Activated T-helper 1 cell treated with anti-CD3 and anti-CD28 coated beads, Interleukin-12 subunit alpha, Interleukin-12 subunit beta, Interleukin-2, Interleukin-4 antibody, amounts not matched to agents 30 ng/mL and 10 ng/mL and 1 ng/mL, durations not matched to agents 14 hours and 24 hours and 36 hours (primary cell): ENCODE data around the gene VPS72. TPM values are rescaled to one million over a fixed set of nuclear protein-coding genes. Genes with fewer than 3 reads are reported as not detected.
A peak's percentile ranks its signal among the peaks of the same experiment; 100 is the strongest.
"Not testable (repeated sequence)": the region's sequence is repeated elsewhere in the genome, so short reads cannot be mapped to it uniquely, and the experiment has no call there.

Source experiments
- DNase-seq: peaks from one replicate; pipeline ENCODE4 v3.0.0; 2021; ENCODE audit warnings: low spot score
- H3K27ac Mint-ChIP-seq: one replicate; pipeline ENCODE4 v1.8.0; 2021; ENCODE audit warnings: mild to moderate bottlenecking, mixed read lengths
- H3K27me3 Mint-ChIP-seq: one replicate; pipeline ENCODE4 v1.8.0; 2022; ENCODE audit warnings: mild to moderate bottlenecking, moderate library complexity, mixed read lengths; ENCODE audit not compliant: insufficient read depth
- H3K36me3 Mint-ChIP-seq: one replicate; pipeline ENCODE4 v1.8.0; 2021; ENCODE audit warnings: low read depth, mixed read lengths
- H3K4me1 Mint-ChIP-seq: one replicate; pipeline ENCODE4 v1.8.0; 2021; ENCODE audit warnings: low read depth, mixed read lengths
- H3K4me3 Mint-ChIP-seq: one replicate; pipeline ENCODE4 v1.8.0; 2021; ENCODE audit warnings: mild to moderate bottlenecking, moderate library complexity, mixed read lengths
- H3K9me3 Mint-ChIP-seq: one replicate; pipeline ENCODE4 v1.8.0; 2021; ENCODE audit warnings: mixed read lengths
- intact Hi-C: fragments of 100-400 bp; cut with micrococcal nuclease; formaldehyde crosslinking; loops from one replicate; pipeline ENCODE4 v1.15.1; 2024
- total RNA-seq: library from RNA; stranded (reverse); gene quantifications from 2 replicates; pipeline ENCODE4 v1.2.3, GENCODE V29; 2022

Gene VPS72
- total RNA-seq, 1 donor from 2014 or later: 96.4 TPM

DNA sequence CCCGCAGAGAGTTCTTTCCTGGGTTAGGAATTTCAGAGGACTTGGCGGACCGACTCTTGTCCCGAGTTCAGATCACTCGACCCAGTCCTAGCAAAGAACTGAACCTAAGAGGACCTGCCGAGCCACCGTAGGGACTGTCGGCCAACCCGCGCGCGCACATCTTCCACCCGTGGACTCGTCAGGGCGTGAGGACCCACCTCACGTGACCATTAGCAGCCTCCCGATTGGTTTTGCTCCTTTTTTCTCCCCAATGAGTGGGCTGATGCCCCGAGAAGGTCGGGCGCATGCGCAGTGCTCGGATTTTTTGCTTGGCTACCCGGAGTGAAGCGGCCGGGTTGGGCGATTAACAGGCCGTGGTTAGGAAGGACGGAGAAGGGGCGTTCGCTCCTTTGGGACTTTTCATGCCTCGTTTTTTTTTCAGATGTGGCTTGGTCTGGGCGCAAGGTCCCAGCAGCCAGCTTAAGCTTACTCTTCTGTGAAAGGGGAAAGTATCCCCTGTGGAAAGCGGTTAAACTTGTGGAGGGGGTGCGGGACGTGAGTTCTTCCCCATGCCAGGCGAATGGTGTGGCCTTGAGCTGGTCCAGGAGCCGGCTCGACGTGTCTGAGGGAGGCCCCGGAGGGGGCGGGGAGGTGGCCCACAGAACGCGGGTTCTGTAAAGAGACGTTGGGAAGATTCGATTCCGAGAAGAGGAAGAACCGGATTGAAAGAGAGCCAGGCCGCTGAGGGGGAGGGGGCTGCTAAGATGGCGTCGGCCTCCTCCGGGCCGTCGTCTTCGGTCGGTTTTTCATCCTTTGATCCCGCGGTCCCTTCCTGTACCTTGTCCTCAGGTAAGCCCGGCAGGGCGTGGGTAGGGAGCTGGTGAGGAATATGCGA, 8.5 kb upstream of the VPS72 start, which contains the start of gene PIP5K1A:
Gene PIP5K1A (plus strand): TSS at position 299 of the 874 bp plus-strand sequence. CDS start 445 bp downstream, at position 744.
- peak; percentile 97 for DNase-seq
- Mint-ChIP-seq H3K9me3 (no peaks in the 10 kb centered on the region), H3K27ac (peak within 1 kb of the TSS; percentile 94), H3K4me1 (peaks cover 35% of the 10 kb centered on the region), H3K4me3 (peak within 1 kb of the TSS; percentile 94), H3K27me3 (peaks cover 7% of the 10 kb centered on the region), H3K36me3 (peaks cover 16% of the 10 kb centered on the region)
- intact Hi-C loops: loop anchor here (1.0 to 2.0 kb wide), 8 partner anchors 9 to 149 kb away; partner anchors contain the start of genes PI4KB, PSMD4, RFX5 and SCNM1

DNA sequence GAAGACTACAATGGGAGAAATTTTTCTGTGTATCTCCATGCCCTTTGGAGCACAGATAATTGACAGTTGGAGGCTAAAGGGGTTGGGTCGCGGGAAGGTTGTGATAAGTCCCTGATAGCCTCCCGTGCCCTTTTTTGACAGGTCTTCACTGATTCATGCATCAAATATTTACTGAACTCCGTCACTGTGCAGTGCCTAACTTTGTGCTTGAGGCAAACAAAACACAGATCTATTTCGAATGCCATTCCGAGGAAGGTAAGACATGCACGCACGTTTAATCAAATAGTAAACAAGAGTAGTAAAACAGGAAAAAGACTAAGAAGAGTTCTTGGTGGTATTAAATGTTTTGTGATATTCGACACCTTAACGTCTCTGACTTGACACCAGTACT, 7.9 kb upstream of the VPS72 start:
- peak overlapping the region; percentile 94 for H3K4me3 Mint-ChIP-seq
- H3K27me3 Mint-ChIP-seq: peaks cover 9% of the 10 kb centered on the region
- H3K4me1 Mint-ChIP-seq: peaks cover 35% of the 10 kb centered on the region
- H3K27ac Mint-ChIP-seq: peak overlapping the region; percentile 94
- no peak for DNase-seq
- intact Hi-C loops: loop anchor here (1.0 to 2.0 kb wide), 9 partner anchors 9 to 201 kb away; partner anchors contain the start of genes PI4KB, PSMB4, PSMD4 and RFX5
- peaks cover 16% of the 10 kb centered on the region for H3K36me3 Mint-ChIP-seq
- H3K9me3 Mint-ChIP-seq: no peaks in the 10 kb centered on the region

DNA sequence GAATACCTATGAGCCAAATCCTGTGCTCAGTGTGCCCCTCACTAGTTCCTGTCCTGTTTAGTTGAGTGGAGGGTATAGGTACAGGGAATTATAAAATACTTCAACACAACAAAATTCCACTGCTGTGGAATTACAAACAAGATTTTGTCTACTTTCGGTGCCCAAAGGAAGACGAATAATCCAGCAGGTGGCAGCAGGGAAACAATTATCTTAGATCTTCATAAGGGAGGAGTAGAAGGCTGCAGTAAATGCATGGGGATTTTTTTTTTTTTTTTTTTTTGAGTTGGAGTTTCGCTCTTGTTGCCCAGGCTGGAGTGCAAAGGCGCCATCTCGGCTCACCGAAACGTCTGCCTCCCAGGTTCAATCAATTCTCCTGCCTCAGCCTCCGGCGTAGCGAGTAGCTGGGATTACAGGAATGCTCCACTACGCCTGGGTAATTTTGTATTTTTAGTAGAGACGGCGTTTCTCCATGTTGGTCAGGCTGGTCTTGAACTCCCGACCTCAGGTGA, 6.3 kb upstream of the VPS72 start:
- Mint-ChIP-seq H3K27ac (no peak overlapping the region), H3K27me3 (peaks cover 9% of the 10 kb centered on the region), H3K4me3 (peak overlapping the region; percentile 41), H3K4me1 (peaks cover 29% of the 10 kb centered on the region), H3K36me3 (peaks cover 16% of the 10 kb centered on the region), H3K9me3 (no peaks in the 10 kb centered on the region)
- intact Hi-C loops: loop anchor here (1.0 to 2.0 kb wide), 3 partner anchors 55 to 202 kb away; partner anchors contain the start of gene PSMB4
- DNase-seq: peak; percentile 50

DNA sequence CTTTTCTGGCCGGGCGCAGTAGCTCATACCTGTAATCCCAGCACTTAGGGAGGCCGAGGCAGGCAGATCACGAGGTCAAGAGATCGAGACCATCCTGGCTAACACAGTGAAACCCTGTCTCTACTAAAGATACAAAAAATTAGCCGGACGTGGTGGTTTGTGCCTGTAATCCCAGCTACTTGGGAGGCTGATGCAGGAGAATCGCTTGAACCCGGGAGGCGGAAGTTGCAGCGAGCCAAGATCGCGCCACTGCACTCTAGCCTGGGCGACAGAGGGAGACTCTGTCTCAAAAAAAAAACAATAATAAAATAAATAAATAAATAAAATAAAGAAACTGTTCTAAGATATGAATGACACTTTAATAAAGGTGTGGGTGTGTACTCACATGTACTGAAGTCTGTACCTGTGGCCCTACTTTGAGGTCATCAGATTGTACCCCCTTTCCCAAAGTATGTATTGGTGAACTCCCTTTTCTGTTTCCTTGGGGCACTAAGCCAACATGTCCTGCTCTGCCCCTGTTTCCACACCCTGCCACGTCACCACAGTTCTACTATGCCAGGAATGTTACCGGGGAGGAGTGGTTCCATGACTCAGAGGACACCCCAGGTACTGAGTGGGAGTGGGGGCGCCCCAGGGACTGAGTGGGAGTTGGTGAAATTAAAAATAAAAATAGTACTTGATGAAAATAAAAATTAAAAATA, 5.0 kb upstream of the VPS72 start:
- Mint-ChIP-seq H3K4me1 (peaks cover 32% of the 10 kb centered on the region), H3K36me3 (peaks cover 16% of the 10 kb centered on the region)
- intact Hi-C loops, DNase-seq, H3K27ac Mint-ChIP-seq, H3K9me3 Mint-ChIP-seq, H3K27me3 Mint-ChIP-seq, H3K4me3 Mint-ChIP-seq: not testable (repeated sequence)

DNA sequence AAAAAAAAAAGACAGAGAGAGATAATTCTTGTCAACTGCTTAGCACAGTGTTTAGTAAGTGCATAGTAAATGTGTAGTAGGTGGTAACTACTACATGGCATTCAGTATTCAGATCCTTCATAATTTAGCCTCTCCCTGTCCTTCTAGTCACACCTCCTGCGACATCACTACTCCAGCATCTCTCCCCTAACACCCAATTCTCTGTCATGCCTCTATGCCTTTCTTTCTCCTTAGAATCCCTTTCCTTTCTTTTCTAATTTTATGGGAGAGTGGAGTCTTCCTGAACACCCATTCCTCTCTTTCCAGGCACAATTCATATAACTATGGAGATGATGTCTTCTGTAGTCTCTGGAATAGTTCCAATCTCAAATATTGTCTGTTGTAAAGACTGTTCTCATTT, 3.9 kb upstream of the VPS72 start:
- Mint-ChIP-seq H3K27me3 (peaks cover 9% of the 10 kb centered on the region), H3K27ac (no peak overlapping the region), H3K36me3 (peaks cover 12% of the 10 kb centered on the region), H3K9me3 (no peaks in the 10 kb centered on the region), H3K4me1 (peaks cover 33% of the 10 kb centered on the region), H3K4me3 (no peak overlapping the region)
- intact Hi-C loops: no loop called here
- DNase-seq: no peak

DNA sequence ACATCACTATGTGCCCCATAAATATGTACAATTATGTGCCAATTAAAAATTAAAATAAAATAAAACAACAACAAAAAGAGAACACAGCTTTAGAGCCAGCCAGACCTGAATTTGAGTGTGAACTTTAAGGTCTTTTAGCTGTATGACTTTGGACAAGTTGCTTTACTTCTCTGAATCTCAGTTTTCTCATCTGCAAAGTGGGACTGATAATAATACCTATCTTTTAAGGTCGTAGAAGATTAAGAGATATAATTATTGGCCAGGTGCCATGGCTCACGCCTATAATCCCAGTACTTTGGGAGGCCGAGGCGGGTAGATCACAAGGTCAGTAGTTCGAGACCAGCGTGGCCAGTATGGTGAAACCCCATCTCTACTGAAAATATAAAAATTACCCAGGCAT, 3.3 kb upstream of the VPS72 start:
- Mint-ChIP-seq H3K4me1 (peaks cover 36% of the 10 kb centered on the region), H3K4me3 (no peak overlapping the region), H3K27ac (no peak overlapping the region), H3K36me3 (peaks cover 9% of the 10 kb centered on the region), H3K9me3 (no peaks in the 10 kb centered on the region), H3K27me3 (peaks cover 9% of the 10 kb centered on the region)
- intact Hi-C loops: no loop called here
- DNase-seq: no peak

DNA sequence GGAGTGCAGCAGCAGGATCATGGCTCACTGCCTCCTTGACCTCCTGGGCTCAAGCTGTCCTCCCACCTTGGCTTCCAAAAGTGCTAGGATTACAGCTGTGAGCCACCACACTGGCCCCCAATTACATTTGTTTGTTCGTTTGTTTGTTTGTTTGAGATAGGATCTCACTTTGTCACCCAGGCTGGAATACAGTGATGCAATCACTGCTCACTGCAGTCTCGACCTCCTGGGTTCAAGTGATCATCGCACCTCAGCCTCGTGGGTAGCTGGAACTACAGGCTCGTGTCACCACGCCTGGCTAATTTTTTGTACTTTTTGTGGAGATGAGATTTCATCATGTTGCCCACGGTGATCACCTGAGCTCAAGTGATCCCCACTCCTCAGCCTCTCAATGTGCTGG, 2.0 kb upstream of the VPS72 start:
- Mint-ChIP-seq H3K36me3 (peaks cover 7% of the 10 kb centered on the region), H3K27ac (no peak overlapping the region)
- intact Hi-C loops: no loop called here

DNA sequence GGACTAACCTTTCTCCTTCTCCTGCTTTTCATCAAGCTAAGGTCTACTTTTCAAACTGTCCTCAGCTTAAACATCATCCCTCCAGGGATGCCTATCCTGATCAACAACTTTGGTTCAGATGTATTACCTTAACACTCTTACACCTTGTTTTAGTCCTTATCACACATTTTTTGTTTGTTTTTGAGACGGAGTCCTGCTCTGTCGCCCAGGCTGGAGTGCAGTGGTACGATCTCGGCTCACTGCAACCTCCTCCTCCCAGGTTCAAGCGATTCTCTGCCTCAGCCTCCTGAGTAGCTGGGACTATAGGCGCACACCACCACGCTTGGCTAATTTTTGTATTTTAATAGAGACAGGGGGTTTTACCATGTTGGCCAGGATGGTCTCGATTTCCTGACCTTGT, 1.3 kb downstream of the VPS72 start:
- intact Hi-C loops: loop anchor here (1.0 kb wide), 2 partner anchors 10 to 22 kb away; partner anchors contain the start of genes PIP5K1A and SCNM1
- peaks cover 36% of the 10 kb centered on the region for H3K4me1 Mint-ChIP-seq
- peaks cover 25% of the 10 kb centered on the region for H3K36me3 Mint-ChIP-seq
- H3K27ac Mint-ChIP-seq: peak overlapping the region; percentile 2
- H3K4me3 Mint-ChIP-seq: peak overlapping the region; percentile 99
- not testable (repeated sequence) for H3K9me3 Mint-ChIP-seq, H3K27me3 Mint-ChIP-seq, DNase-seq

More for the DNA sequence above, 2.0 kb upstream of the VPS72 start:
- Mint-ChIP-seq H3K27me3 (peaks cover 9% of the 10 kb centered on the region), H3K9me3 (no peaks in the 10 kb centered on the region), H3K4me1 (peaks cover 37% of the 10 kb centered on the region), H3K4me3 (no peak overlapping the region)
- DNase-seq: no peak

DNA sequence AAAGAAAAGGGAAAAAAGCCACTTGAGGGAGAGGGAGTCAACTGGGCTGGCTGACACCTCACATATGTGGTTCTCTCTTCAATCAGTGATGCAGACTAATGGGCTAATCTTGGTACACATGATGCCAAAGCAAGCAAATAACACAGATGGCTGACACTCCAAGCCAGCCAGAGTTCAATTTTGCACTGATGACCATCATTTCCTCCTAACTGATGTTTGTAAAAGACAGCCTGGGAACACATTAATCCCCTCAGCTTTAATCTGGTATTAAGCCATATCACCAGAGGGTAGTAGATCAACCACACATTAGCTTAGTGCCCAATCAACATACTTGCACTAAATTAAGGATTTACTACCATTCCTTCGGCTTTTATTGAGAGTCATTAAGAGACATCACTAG, 2.8 kb downstream of the VPS72 start:
- H3K4me1 Mint-ChIP-seq: peaks cover 36% of the 10 kb centered on the region
- peaks cover 33% of the 10 kb centered on the region for H3K36me3 Mint-ChIP-seq

DNA sequence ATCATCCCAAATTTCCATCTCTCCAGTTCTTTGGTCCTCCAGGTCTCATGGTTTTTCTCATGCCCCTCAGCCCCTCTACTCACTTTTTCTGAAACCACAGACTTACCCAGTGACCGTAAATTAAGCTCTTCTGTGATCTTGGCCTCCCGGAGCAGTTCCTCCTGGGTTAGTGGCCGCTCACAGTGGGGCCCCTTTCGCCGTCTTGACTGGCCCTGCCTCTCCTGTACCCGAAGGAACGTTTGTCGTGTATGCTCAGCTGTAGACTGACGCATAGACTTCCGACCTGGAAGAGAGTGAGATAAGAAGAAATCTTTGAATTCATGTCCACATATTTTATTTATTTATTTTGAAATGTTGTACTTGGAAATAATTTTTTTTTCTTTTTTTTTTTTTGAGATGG, 5.8 kb downstream of the VPS72 start:
- Mint-ChIP-seq H3K27me3 (no peaks in the 10 kb centered on the region), H3K9me3 (no peaks in the 10 kb centered on the region), H3K4me3 (no peak overlapping the region), H3K36me3 (peaks cover 42% of the 10 kb centered on the region), H3K4me1 (peaks cover 28% of the 10 kb centered on the region), H3K27ac (no peak overlapping the region)
- intact Hi-C loops: no loop called here
- DNase-seq: no peak

More for the DNA sequence above, 2.8 kb downstream of the VPS72 start:
- no peak overlapping the region for H3K4me3 Mint-ChIP-seq
- no peaks in the 10 kb centered on the region for H3K9me3 Mint-ChIP-seq
- intact Hi-C loops: no loop called here
- H3K27me3 Mint-ChIP-seq: no peaks in the 10 kb centered on the region
- DNase-seq: no peak
- no peak overlapping the region for H3K27ac Mint-ChIP-seq

DNA sequence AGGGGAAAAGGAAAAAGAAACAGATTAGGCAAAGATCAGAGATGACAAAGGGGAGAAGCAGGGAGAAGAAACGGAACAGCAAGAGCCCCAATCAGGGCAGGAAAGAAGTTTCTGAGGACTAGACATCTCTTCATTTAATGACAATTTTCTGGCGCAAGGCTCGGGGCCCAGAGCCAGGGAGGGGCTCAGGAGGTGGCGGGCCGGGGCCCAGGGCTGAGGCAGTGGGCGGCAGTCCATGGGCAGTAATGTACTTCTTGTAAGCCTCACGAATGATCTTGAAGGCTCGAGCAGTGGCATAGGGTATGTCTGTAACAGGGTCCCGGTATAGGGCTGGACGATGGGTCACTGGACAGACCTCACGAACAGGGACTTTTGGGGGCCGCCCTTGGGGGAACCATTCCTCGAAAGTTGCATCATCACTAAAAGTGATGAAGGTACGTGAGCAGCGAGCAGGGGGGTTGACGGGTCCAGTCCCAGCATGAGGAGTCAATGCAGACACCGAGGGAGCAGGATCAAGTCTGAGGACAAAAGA, 13.4 kb downstream of the VPS72 start:
- peak overlapping the region; percentile 66 for H3K27ac Mint-ChIP-seq
- no peak for DNase-seq
- peaks cover 47% of the 10 kb centered on the region for H3K36me3 Mint-ChIP-seq
- H3K4me3 Mint-ChIP-seq: no peak overlapping the region
- intact Hi-C loops: no loop called here
- H3K4me1 Mint-ChIP-seq: peaks cover 4% of the 10 kb centered on the region
- no peaks in the 10 kb centered on the region for H3K27me3 Mint-ChIP-seq
- no peaks in the 10 kb centered on the region for H3K9me3 Mint-ChIP-seq

DNA sequence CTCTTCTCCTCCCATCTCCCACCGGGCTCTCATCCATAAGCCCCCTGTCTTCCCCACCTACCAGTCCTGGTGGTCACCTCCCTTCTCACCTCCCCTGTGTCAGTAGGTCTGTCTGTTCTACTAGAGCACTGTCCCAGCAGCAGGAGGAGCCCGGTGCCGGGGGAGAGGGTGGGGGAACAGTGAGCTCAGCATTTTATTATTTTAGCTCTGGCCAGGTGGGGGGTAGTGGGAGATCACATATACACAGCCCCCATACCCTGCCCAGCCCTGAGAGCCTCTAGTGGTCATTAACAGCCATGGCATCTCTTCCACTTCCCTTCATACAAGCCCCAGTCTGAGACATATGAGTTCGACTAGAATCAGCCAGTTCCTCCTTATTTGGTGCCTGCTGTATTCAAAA, 14.1 kb downstream of the VPS72 start, which contains the start of gene TMOD4:
Gene TMOD4 (minus strand): TSS at position 119 of the 400 bp plus-strand sequence. CDS start 1,106 bp downstream, outside the sequence.
- Mint-ChIP-seq H3K9me3 (no peaks in the 10 kb centered on the region), H3K4me3 (no peak within 1 kb of the TSS), H3K27me3 (no peaks in the 10 kb centered on the region), H3K4me1 (peaks cover 3% of the 10 kb centered on the region), H3K27ac (peak within 1 kb of the TSS; percentile 66), H3K36me3 (peaks cover 43% of the 10 kb centered on the region)
- intact Hi-C loops: no loop called here
- DNase-seq: no peak
